HepG2 (cell line): ENCODE data around the gene DFFA. TPM values are rescaled to one million over a fixed set of nuclear protein-coding genes. Genes with fewer than 3 reads are reported as not detected.

Source experiments
- ATAC-seq: fragments of 200-7000 bp; cut with Tn5 transposase; 3 replicates; pipeline ENCODE4 v1.9.1; 2020; ENCODE audit warnings: mild to moderate bottlenecking, moderate library complexity
- BruUV-seq: library from RNA; stranded (reverse); fragments of 400-500 nt; replicated peaks from 2 replicates; lab custom pipeline; 2021; lab: Mats Ljungman, UMichigan
- CTCF ChIA-PET: fragments of 300-600 bp; formaldehyde crosslinking; extraction: SDS; loops from one replicate; lab custom pipeline; 2021; ENCODE audit warnings: low total read pairs, inconsistent platforms, low intra/inter-chr PET ratio; lab: Yijun Ruan, JAX
- POLR2A ChIA-PET: fragments of 350-600 bp; sonication (Branson Sonifier 250); formaldehyde crosslinking; loops from one replicate; lab custom pipeline; 2020; ENCODE audit warnings: antibody characterized with exemption, inconsistent platforms; lab: Yijun Ruan, JAX
- DNase-seq: peaks from one replicate; pipeline ENCODE4 v3.0.0-alpha.2; 2015; ENCODE audit warnings: low spot score
- FAIRE-seq: peaks from 3 replicates; lab custom pipeline; 2011; peaks lifted over from hg19 to GRCh38; lab: Jason Lieb, UNC
- H2AFZ ChIP-seq: one replicate; pipeline ENCODE4 v1.6.1; 2011; ENCODE audit warnings: low read length, inconsistent platforms
- H3K27ac ChIP-seq: fragments of 300-600 bp; 3 replicates; pipeline ENCODE4 v1.8.0; 2011; ENCODE audit warnings: mixed run types, mild to moderate bottlenecking, mixed read lengths, low read length, inconsistent platforms; ENCODE audit not compliant: insufficient read depth; ENCODE audit errors: extremely low read length
- H3K27me3 ChIP-seq, 2 experiments: fragments of 200-600 bp in 1 of 2; 2 replicates in 1 of 2; 3 replicates in 1 of 2; pipeline versions ENCODE4 v1.6.0 to v1.8.0; 2011; ENCODE audit warnings: low read length in 2 of 2, mild to moderate bottlenecking in 2 of 2, moderate library complexity in 2 of 2, inconsistent platforms in 1 of 2; ENCODE audit not compliant: insufficient read depth in 2 of 2, control insufficient read depth in 1 of 2
- H3K36me3 ChIP-seq, 2 experiments: fragments of 200-600 bp in 1 of 2; replicated peaks in 1 of 2; 2 replicates in 1 of 2; 3 replicates in 1 of 2; pipeline versions ENCODE4 v1.5.1 to v1.8.0; 2011; ENCODE audit warnings: low read length in 2 of 2, inconsistent platforms in 1 of 2; ENCODE audit not compliant: insufficient read depth in 2 of 2, control insufficient read depth in 1 of 2
- H3K4me1 ChIP-seq: 2 replicates; pipeline ENCODE4 v1.5.1; 2012; ENCODE audit warnings: low read length, inconsistent platforms; ENCODE audit not compliant: insufficient read depth
- H3K4me2 ChIP-seq: 2 replicates; pipeline ENCODE4 v1.6.0; 2011; ENCODE audit warnings: low read depth, low read length, inconsistent platforms
- H3K4me3 ChIP-seq, 3 experiments: fragments of 200-600 bp in 1 of 3; sonication (generic), shearing (Covaris generic) in 1 of 3; replicated peaks in 1 of 3; 2 replicates each; pipeline ENCODE4 v1.5.1; 2011 to 2016; ENCODE audit warnings: low read length in 3 of 3, inconsistent platforms in 2 of 3, low read depth in 2 of 3, mild to moderate bottlenecking in 2 of 3, control low read depth in 1 of 3, mixed read lengths in 1 of 3; ENCODE audit not compliant: insufficient read depth in 1 of 3
- H3K79me2 ChIP-seq: one replicate; pipeline ENCODE4 v1.6.1; 2011; ENCODE audit warnings: low read length, inconsistent platforms; ENCODE audit not compliant: insufficient read depth
- H3K9ac ChIP-seq: 2 replicates; pipeline ENCODE4 v1.6.0; 2011; ENCODE audit warnings: mild to moderate bottlenecking, low read depth, low read length, inconsistent platforms; ENCODE audit not compliant: insufficient read depth
- H3K9me3 ChIP-seq: 2 replicates; pipeline ENCODE4 v1.5.1; 2012; ENCODE audit warnings: mild to moderate bottlenecking, low read length
- H4K20me1 ChIP-seq: 2 replicates; pipeline ENCODE4 v1.6.0; 2011; ENCODE audit warnings: inconsistent platforms, mild to moderate bottlenecking, low read length, moderate library complexity; ENCODE audit not compliant: insufficient read depth
- ADNP ChIP-seq: sonication (generic); formaldehyde crosslinking; IDR thresholded peaks from 2 replicates; pipeline ENCODE4 v1.4.0; 2020; ENCODE audit warnings: missing genetic modification reagents
- CAMTA2 ChIP-seq: sonication (generic); formaldehyde crosslinking; IDR thresholded peaks from 2 replicates; pipeline ENCODE4 v1.4.0; 2020; ENCODE audit warnings: mild to moderate bottlenecking, missing genetic modification reagents, borderline replicate concordance
- CHD4 ChIP-seq: fragments of 200-600 bp; sonication (generic); IDR thresholded peaks from 2 replicates; pipeline ENCODE4 v1.7.0; 2017; ENCODE audit warnings: mild to moderate bottlenecking, low read length, borderline replicate concordance
- KDM1A ChIP-seq: IDR thresholded peaks from 2 replicates; pipeline ENCODE4 v1.6.1; 2016; ENCODE audit warnings: missing compliant biosample characterization
- MIXL1 ChIP-seq: IDR thresholded peaks from 2 replicates; pipeline ENCODE4 v1.6.1; 2016
- TBX2 ChIP-seq: sonication (generic); formaldehyde crosslinking; IDR thresholded peaks from 2 replicates; pipeline ENCODE4 v1.5.0; 2020; ENCODE audit warnings: missing genetic modification reagents, mild to moderate bottlenecking, borderline replicate concordance
- TGIF2 ChIP-seq: IDR thresholded peaks from 2 replicates; pipeline ENCODE4 v1.6.1; 2016; ENCODE audit warnings: control low read depth, missing compliant biosample characterization
- ZBTB38 ChIP-seq: sonication (generic); formaldehyde crosslinking; IDR thresholded peaks from 2 replicates; pipeline ENCODE4 v1.5.1; 2020; ENCODE audit warnings: mild to moderate bottlenecking, missing genetic modification reagents
- ZFP62 ChIP-seq: sonication (generic); formaldehyde crosslinking; IDR thresholded peaks from 2 replicates; pipeline ENCODE4 v1.4.0; 2020; ENCODE audit warnings: missing genetic modification reagents
- ZFP90 ChIP-seq: sonication (generic); formaldehyde crosslinking; IDR thresholded peaks from 2 replicates; pipeline ENCODE4 v1.8.0; 2022; ENCODE audit warnings: missing genetic modification reagents, mild to moderate bottlenecking, inconsistent platforms, borderline replicate concordance
- ZMYM3 ChIP-seq: sonication (generic); formaldehyde crosslinking; IDR thresholded peaks from 2 replicates; pipeline ENCODE4 v1.5.1; 2020; ENCODE audit warnings: mild to moderate bottlenecking, missing genetic modification reagents
- ZNF251 ChIP-seq: sonication (generic); formaldehyde crosslinking; IDR thresholded peaks from 2 replicates; pipeline ENCODE4 v1.9.0; 2021; ENCODE audit warnings: mild to moderate bottlenecking, missing genetic modification reagents
- ZNF34 ChIP-seq: sonication (generic); formaldehyde crosslinking; IDR thresholded peaks from 2 replicates; pipeline ENCODE4 v1.4.0; 2020; ENCODE audit warnings: mild to moderate bottlenecking, missing genetic modification reagents, borderline replicate concordance
- ZNF629 ChIP-seq: sonication (generic); formaldehyde crosslinking; conservative IDR thresholded peaks from 2 replicates; pipeline ENCODE4 v1.5.0; 2020; ENCODE audit warnings: missing genetic modification reagents
- WGBS: methylation state at CpG from one replicate; pipeline ENCODE4 v1.1.6; 2017; ENCODE audit warnings: low lambda C conversion rate; 5-methylcytosine and 5-hydroxymethylcytosine counted together
- in situ Hi-C: cut with HindIII; loops from 2 replicates; pipeline ENCODE4 v1.10.0; 2017; ENCODE audit warnings: low pct_unique_long_range_greater_than_20kb; ENCODE audit not compliant: extremely low pct_ligation_motif_present
- intact Hi-C: fragments of 100-400 bp; cut with micrococcal nuclease; formaldehyde crosslinking; loops from one replicate; pipeline ENCODE4 v1.10.0; 2022; ENCODE audit not compliant: unreplicated experiment
- polyA plus RNA-seq, 8 experiments: library from polyadenylated mRNA; depleted of rRNA in 3 of 8; stranded (reverse) in 7 of 8; unstranded in 1 of 8; fragments of >200 nt; fragmentation: Illumina TruSeq in 4 of 8; extraction: Trizol in 4 of 8; gene quantifications; 2 replicates each; pipeline versions ENCODE4 v1.2.1 to v1.2.3, GENCODE V29; 2011 to 2016; ENCODE audit warnings: low read depth in 4 of 8, missing spikeins in 1 of 8, mixed read lengths in 1 of 8; ENCODE audit not compliant: insufficient read depth in 1 of 8
- total RNA-seq, 5 experiments: library from RNA; depleted of rRNA; stranded (reverse); fragments of >200 nt; fragmentation: Illumina TruSeq; extraction: Trizol; gene quantifications; 2 replicates each; pipeline ENCODE4 v1.2.3, GENCODE V29; 2016; ENCODE audit warnings: low read depth in 1 of 5
- TF ChIP-seq, protein P1 (sequence below): sonication (generic); formaldehyde crosslinking; IDR thresholded peaks from 2 replicates; pipeline ENCODE4 v1.4.0; 2020; ENCODE audit warnings: mild to moderate bottlenecking, missing genetic modification reagents

The DFFA gene
- total and polyA plus RNA-seq, 2 of the 13 experiments (the other 11 are each of a cell fraction or from before 2014, with no cell fraction given): 16.5 to 33.9 TPM

DNA sequence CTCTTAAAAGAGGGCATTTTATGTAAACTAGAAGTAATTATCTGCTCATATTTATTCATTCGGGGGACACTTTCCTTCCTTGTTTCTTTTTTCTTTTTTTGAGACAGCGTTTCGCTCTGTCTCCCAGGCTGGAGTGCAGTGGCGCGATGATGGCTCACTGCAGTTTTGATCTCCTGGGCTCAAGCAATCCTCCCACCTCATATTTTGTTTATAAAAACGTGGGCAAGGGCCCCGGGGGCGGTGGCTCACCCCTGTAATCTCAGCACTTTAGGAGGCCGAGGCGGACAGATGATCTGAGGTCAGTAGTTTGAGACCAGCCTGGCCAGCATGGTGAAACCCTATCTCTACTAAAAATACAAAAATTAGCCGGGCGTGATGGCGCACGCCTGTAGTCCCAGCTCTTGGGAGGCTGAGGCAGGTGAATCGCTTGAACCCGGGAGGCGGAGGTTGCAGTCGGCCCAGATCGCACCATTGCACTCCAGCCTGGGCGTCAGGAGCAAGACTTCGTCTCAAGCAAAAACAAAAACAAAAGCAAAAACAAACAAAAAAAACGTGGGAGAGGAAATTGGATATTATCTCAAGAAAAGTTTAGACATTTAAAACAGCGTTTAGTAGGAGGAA lies 926 bp upstream of the DFFA start:
- no peak for ATAC-seq
- Histone ChIP-seq H3K9me3 (no peaks in the 10 kb centered on the region), H3K36me3 (peaks cover 4 to 11% of the 10 kb centered on the region in 2 experiments; a peak in 4 of 5 replicates), H3K4me3 (peak overlapping the region in 2 of 3 experiments; percentile 77 to 83; a peak in 2 of 6 replicates), H2AFZ (no peak overlapping the region), H3K27ac (peak overlapping the region; percentile 70), H3K27me3 (no peaks in the 10 kb centered on the region; a peak in 1 of 5 replicates), H3K9ac (peak overlapping the region; percentile 79), H3K4me1 (peaks cover 45% of the 10 kb centered on the region), H4K20me1 (no peaks in the 10 kb centered on the region), H3K79me2 (peaks cover 34% of the 10 kb centered on the region), H3K4me2 (peak overlapping the region; percentile 83)
- ChIA-PET POLR2A (interaction anchor here (0.8 to 1.1 kb wide), 4 partner anchors 15 to 258 kb away, joined by 3 to 4 read pairs (median 4); partner anchors contain the start of gene CENPS), CTCF (no interaction called here)
- no peak for FAIRE-seq
- intact Hi-C loops (loop anchor here (5.0 kb wide), 1 partner anchor 41 kb away; the partner anchor contains the start of gene CENPS), in situ Hi-C loops (loop anchor here (10.0 kb wide), 1 partner anchor 88 kb away; no protein-coding TSS in a partner anchor)
- no TSS peak for BruUV-seq
- WGBS: 84% methylated on average over 23 of the region's 23 CpGs
- TF ChIP-seq ZBTB38 (CRISPR knock-in tag): peak; percentile 68; the same call in 1 of the 2 replicates
- no peak for TF ChIP-seq ZFP62 (CRISPR knock-in tag)
- no peak for DNase-seq

DNA sequence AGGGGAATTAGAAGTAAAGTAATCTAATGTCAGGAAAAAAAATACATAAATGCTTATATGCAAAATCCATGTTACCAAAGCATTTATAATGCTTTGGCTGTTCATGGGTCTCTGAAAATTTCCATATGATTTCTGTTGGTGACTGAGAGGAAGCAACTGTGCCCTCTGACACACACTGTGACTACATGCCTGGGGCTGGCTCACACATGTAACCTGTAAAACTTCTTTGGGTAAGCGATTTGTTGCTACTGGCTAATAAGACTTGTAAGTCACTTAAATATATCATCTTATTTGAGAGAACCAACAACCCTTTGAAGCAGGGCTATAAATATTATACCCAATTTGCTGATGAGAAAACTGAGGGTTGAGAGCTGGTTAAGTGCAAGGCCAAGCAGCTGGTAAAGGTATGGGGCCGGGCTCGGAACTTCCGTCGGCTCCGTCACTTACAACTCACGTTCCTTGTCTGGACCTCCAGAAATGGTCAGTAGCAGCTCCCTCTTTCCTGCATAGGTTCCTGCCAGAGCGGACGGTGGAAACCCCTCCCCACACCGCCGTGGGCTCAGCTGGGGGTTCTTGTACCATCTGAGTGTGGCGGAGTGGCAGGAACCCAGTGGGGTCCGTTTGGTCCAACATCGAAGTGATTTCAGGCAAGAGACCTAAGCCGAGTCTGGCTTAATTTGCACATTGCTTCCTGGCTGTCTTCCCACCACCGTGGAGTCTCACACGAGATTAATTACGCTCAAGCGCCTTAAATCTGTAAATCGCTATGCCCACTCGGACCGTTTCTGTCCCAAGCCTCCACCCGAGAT lies 714 bp downstream of the DFFA start:
- H3K9me3 ChIP-seq: no peaks in the 10 kb centered on the region
- no peak for FAIRE-seq
- intact Hi-C loops: loop anchor here (5.0 kb wide), 1 partner anchor 39 kb away; the partner anchor contains the start of gene CENPS
- ChIA-PET POLR2A (interaction anchor here (1.1 kb wide), 1 partner anchor 14 kb away, joined by 3 read pairs; no protein-coding TSS in a partner anchor), CTCF (no interaction called here)
- H3K4me2 ChIP-seq: peak overlapping the region; percentile 83
- H3K4me3 ChIP-seq: peak overlapping the region; percentile 74 to 83 (median 77)
- peaks cover 10 to 22% of the 10 kb centered on the region in 2 experiments; a peak in 4 of 5 replicates for H3K36me3 ChIP-seq
- TSS peak; percentile 73 for BruUV-seq
- peaks cover 35% of the 10 kb centered on the region for H3K4me1 ChIP-seq
- H4K20me1 ChIP-seq: no peaks in the 10 kb centered on the region
- no peak overlapping the region for H2AFZ ChIP-seq
- DNase-seq: no peak
- H3K79me2 ChIP-seq: peaks cover 22% of the 10 kb centered on the region
- H3K9ac ChIP-seq: peak overlapping the region; percentile 67
- ATAC-seq: peak; percentile 4
- H3K27ac ChIP-seq: peak overlapping the region; percentile 59
- in situ Hi-C loops: loop anchor here (10.0 kb wide), 1 partner anchor 87 kb away; no protein-coding TSS in a partner anchor
- WGBS: 16% methylated on average over 15 of the region's 23 CpGs
- no peaks in the 10 kb centered on the region; a peak in 1 of 5 replicates for H3K27me3 ChIP-seq
- TF ChIP-seq TGIF2 (no peak), KDM1A (CRISPR knock-in tag) (peak; percentile 75; the same call in 1 of the 2 replicates), CHD4 (peak; percentile 73; the same call in 1 of the 2 replicates), ZNF251 (0 out of 2 replicates have a peak, but pooled peaks have one; percentile 38), MIXL1 (no peak), ADNP (CRISPR knock-in tag) (peak; percentile 82; the same call in 1 of the 2 replicates), ZMYM3 (CRISPR knock-in tag) (peak; percentile 77; the same call in 1 of the 2 replicates), CAMTA2 (CRISPR knock-in tag) (0 out of 2 replicates have a peak, but pooled peaks have one; percentile 57), ZFP90 (no peak), TBX2 (no peak), ZNF629 (CRISPR knock-in tag) (peak; percentile 97), ZNF34 (CRISPR knock-in tag) (no peak)
- TF ChIP-seq, protein P1, sequence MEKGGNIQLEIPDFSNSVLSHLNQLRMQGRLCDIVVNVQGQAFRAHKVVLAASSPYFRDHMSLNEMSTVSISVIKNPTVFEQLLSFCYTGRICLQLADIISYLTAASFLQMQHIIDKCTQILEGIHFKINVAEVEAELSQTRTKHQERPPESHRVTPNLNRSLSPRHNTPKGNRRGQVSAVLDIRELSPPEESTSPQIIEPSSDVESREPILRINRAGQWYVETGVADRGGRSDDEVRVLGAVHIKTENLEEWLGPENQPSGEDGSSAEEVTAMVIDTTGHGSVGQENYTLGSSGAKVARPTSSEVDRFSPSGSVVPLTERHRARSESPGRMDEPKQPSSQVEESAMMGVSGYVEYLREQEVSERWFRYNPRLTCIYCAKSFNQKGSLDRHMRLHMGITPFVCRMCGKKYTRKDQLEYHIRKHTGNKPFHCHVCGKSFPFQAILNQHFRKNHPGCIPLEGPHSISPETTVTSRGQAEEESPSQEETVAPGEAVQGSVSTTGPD (CRISPR knock-in tag): peak; percentile 15; the same call in 1 of the 2 replicates
